GM19193 (cell line): ENCODE data around the gene FKBP1B.

Experiments
- POLR2A ChIP-seq: IDR thresholded peaks from 4 replicates; pipeline ENCODE4 v1.6.1; 2011; ENCODE audit not compliant: insufficient read depth, insufficient read length; ENCODE audit errors: extremely low read depth

The FKBP1B gene

GRCh38 chr2:24018241-24018640 lies 31.3 kb upstream of the FKBP1B start:
- TF ChIP-seq POLR2A = no peak

DNA sequence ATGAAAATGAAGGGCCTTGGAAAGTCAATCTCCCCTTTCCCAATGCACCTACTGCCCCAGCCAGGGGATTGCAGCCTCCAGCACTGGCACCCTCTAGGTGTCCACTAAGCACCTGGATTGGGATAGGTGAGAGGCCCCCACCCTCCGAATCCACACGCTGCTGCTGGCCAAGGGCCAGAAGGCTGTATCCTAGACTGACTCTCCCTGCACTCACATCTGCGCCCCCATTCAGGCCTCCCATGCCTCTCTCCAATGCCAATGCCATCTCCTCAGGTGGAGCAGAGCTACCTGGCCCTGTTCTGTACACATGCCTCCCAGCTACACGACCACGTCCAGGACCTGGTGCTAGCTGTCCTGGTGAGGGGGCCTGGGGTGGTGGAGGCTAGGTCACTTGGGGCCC lies 29.8 kb upstream of the FKBP1B start:
- no peak for TF ChIP-seq POLR2A

- no peak for TF ChIP-seq POLR2A
Observed at GRCh38 chr2:24020244-24020643, 29.3 kb upstream of the FKBP1B start.

DNA sequence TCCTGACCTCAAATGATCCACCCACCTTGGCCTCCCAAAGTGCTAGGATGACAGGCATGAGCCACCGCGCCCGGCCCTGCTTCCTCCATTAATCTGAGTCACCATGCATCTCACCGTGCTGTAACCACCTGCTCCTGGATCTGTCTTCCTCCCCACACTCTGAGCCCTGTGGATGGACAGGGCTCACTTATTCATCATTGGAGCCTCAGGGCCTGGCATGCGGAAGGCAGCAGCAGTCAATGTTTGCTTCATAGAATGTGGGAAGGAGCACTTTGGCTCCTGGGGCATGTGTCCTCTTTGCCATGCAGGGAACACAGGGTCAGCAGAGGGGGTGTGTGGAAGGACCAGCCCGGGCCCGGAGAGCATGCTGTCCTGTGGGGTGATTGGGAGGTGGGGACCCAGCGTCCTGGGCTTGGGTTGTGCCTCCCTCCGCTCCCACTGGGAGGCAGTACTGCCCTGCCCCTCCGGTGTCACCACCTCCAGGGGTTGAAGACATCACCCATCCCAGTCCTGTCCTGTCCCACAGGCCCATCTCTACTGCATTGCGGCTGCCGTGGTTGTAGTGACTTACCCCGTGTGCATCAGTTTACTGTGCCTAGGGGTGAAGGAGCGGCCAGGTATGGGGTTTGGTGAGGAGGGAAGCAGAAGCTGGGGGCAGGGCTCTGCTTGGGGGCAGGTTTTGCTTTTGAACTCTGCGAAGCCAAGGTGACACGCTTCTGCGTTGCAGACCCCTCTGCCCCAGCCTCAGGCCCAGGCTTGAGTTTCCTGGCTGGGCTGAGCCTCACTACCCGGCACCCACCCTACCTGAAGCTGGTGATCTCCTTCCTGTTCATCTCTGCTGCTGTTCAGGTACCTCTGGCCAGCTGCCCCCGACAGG lies 28.2 kb upstream of the FKBP1B start:
- no peak for TF ChIP-seq POLR2A

DNA sequence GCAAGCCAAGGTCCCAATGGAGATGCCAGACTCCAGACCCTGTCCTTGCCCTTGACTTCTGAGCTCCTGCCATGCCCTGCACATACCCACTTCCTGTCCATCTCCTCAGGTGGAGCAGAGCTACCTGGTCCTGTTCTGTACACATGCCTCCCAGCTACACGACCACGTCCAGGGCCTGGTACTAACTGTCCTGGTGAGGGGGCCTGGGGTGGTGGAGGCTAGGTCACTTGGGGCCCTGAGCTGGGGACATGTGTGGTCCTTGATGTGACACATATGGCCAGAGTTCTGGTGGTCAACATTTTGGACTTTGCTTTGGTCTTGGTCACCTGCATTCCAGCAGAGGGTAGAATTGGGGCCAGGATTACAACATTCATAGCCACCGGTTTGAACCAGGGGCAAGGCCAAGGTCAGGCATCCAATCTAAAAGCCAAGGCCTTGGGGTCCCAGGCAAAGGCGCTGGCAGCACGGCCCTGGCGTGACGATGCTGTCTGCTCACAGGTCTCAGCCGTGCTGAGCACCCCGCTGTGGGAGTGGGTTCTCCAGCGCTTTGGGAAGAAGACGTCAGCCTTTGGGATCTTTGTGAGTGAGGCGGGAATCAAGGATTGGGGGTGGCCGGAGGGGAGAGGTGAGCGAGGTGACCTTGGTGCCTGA lies 27.1 kb upstream of the FKBP1B start:
- no peak for TF ChIP-seq POLR2A

DNA sequence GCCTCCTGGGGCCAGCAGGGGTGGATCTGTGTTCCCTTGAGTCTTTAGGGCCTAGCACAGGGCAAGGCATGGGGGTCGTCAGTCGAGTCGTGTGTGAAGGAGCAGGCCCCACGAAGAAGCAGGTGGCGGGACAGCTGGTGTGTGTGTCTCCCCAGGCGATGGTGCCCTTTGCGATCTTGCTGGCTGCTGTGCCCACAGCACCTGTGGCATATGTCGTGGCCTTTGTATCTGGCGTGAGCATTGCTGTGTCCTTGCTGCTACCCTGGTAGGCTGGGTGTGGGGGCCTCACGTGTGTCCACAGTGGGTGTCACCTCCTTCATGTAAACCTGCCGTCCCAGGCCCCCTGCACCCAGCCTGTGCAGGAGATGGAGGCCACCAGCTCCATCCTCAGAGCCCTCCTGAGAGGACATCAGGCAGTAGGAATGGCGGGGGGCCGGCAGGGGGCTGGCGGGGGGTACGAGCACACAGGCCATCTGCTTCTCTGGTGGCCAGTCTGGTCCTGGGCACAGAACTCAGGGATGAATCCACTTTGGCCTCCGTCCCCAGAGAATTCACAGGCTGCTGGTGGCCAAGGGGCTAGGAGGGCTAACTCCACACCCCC lies 26.5 kb upstream of the FKBP1B start:
- no peak for TF ChIP-seq POLR2A

DNA sequence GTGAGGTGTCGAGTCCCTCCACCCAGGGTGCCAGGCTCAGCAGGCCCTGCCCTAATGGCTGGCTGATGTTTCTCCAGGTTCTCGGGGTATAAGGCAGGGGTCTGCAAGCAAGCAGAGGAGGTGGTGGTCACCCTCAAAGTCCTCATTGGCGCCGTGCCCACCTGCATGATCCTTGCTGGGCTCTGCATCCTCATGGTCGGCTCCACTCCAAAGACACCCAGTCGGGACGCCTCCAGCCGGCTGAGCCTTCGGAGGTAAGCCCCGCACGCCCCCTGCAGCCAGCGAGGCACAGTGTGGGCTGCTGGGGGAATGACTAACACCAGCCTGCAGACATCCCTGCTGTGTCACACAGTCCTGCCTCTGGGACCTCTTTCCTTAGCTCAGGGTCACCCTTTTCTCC lies 25.5 kb upstream of the FKBP1B start:
- TF ChIP-seq POLR2A = no peak

- TF ChIP-seq POLR2A = no peak
Observed at GRCh38 chr2:24024996-24025663, 24.4 kb upstream of the FKBP1B start.

DNA sequence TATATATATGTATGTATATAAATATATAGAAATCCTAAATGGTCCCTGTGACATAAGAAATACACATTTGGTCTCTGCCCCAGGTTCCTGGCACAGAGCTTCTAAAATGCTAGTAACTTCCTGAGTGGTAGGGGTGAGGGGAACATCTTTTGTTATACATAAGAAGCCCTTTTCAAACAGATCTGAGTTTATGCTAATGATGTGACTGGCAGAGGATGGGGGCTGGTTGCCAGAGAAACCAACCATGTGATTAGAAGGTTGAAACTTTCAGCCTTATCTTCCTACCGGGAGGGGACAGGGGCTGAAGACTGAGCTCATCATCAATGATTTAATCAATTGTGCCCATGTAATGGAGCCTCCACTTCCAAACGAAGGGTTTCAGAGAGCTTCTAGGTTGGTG lies 23.3 kb upstream of the FKBP1B start:
- no peak for TF ChIP-seq POLR2A

GRCh38 chr2:24038786-24039499 lies 10.6 kb upstream of the FKBP1B start:
- no peak for TF ChIP-seq POLR2A

- no peak for TF ChIP-seq POLR2A
Observed at GRCh38 chr2:24040511-24040910, 9.0 kb upstream of the FKBP1B start.

GRCh38 chr2:24045511-24046508 lies 3.7 kb upstream of the FKBP1B start:
- TF ChIP-seq POLR2A = no peak

DNA sequence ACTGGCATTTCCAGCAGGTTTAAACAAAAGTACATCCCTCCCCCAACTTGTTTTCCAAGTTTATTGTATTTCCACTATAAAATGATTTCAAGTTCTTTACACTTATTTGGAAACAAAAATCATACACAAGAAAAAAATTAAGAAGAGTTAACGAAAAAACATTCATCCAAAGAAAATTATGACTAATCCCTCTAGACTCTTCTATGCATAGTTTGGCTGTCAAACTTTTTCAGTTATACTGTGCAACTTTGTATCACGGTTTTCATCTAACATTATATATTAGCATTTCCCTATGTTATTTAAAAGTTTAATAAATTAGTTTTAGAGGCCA lies 3.0 kb upstream of the FKBP1B start:
- no peak for TF ChIP-seq POLR2A
